GM21390 (cell line): ENCODE results near the gene ARHGAP26.

Source experiments
- ATAC-seq: cut with Tn5 transposase; IDR thresholded peaks from one replicate; pipeline ENCODE4 v1.9.1; 2021; ENCODE audit not compliant: unreplicated experiment

The ARHGAP26 gene

DNA sequence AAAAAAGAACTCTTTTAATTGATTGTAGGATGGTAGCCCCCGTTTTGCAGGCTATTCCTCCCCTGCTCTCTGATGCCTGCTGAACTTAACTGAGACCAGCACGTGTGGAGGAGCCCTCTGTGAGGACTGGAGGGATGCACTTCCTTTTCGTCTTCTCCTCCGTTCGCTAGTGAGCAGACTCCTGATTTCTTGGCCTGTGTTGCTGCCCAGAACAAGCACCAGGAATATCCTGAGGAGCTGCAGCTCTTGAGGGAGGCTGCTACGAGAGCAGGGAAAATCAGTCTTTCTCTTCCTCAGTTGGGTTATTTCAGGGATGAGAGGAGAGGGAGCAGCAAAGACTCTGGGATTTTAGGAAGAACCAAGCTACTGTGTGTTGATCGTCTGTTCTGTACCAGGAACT, 74.7 kb downstream of the ARHGAP26 start:
- no peak for ATAC-seq

DNA sequence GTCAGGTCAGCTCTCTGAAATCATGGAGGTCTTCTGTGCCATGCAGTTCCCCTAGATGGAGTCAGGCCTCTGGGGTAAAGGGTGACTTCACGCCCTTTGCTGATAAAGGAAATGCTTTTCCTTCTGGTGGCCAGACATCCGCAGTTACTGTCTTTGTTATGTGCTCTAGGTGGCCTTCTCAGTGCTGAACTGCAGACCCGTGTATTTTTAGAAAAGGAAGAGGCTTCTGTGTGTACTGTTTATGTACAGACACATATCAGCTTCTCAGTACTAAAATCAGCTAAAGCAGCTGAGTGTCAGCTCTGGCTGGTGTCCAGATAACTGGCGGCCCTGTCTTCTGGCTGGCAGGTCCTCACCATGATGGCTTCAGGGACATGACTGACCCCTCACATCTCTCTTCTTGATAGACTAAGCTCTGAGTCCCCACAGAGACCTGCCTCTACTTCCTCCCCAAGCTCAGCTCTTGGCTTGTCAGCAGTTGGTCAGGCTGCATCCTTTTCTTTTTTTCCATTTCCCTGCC, 75.3 kb downstream of the ARHGAP26 start:
- peak; percentile 60 for ATAC-seq

DNA sequence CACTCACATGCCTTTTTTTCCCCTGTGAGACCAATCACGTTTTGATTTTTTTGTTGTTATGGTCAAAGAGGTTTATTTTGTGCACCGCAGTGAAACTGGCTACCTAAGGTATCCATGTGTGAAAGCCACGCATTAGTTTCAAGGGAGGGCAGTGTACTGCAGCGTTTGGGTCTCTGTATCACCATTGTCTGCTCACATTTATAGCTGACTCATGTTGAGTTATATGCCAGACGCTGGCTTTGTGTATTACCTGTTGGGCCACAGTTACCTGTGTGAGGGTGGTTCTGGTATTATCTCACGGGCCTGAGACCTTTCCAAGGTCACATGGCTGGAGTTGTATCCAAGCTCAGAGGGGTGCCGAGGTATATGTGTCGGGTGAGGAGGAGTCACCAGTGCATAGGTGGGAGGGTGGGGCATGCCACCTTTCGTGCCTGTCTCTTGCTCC, 75.8 kb downstream of the ARHGAP26 start:
- peak; percentile 56 for ATAC-seq

DNA sequence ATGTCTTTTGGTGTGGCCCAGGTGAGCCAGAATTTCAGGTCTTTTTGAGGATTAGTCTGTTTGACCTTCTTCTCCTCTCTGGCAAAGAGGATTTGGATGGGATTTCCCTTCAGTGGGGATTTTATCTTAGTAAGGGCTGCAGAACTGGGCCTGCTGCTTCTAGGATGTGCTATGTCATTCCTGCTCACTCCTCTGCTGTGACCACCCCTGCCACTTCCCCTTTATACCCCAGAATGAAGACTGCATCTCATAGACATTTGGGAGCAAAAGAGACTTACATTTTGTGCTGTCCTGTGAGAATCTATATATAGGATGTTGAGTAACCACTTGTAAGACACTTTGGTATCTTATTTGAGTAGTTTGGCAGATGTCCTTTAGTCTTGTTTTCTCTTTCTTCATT, 76.2 kb downstream of the ARHGAP26 start:
- no peak for ATAC-seq

- ATAC-seq: no peak
Observed at GRCh38 chr5:142847898-142848790, 78.0 kb downstream of the ARHGAP26 start.

- ATAC-seq: no peak
Observed at GRCh38 chr5:142849466-142849865, 79.3 kb downstream of the ARHGAP26 start.

GRCh38 chr5:142849880-142850279, 79.7 kb downstream of the ARHGAP26 start:
- no peak for ATAC-seq

GRCh38 chr5:142851731-142852130, 81.6 kb downstream of the ARHGAP26 start:
- ATAC-seq: no peak

DNA sequence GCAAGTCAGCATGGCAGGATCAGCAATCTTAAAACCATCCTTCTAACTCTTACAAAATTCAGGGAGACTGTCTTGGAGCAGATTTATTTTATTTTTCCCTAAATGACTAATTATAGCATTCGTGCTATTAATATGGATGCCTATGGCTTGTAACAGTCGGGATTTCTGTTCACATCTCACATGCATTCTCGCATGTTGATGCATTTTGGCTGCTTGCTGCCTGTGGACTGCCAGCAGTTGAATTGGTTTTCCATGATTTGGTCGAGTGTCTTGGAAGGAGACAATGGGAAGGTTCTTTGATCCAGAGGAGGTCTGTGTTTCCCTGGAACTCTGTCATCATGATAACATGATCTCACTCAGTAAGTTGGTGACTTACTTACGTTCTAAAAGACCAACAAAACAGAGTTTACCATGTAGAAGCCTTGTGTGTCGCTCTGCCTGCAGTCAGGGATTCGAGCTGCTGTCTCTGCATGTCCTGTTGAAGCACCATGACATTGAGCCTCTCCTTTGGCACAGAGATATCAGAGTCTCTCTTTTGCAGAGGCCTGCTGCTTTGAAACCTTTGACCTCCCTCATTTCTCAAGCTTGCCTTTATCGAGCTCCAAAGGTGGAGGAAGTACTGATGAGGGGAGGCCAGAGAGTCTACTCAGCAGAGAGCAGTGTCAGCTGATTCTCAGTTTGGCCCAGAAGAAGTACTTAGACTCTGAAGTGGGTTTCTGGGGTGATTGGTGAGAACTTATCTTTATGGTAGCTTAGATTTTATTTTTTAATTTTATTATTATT, 82.4 kb downstream of the ARHGAP26 start:
- no peak for ATAC-seq

DNA sequence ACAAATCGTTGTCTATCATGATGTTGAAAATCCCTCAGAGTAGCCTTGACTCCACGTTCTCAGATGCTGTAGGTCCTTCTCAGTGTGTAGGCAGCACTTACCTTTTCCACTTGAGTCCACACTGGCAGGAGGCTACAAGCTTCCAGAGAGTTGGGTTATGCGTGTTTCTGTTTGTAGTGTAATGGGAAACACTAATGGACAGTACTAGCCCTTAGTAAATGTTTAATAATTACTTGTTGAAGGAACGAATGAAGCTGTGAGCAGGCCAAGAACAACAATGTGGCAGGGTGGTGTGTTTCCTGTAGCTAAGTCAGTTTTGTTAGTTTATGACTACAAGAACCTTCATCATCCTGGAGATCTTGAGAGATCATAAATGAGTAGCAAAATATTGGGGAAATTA, 83.5 kb downstream of the ARHGAP26 start:
- ATAC-seq: no peak

DNA sequence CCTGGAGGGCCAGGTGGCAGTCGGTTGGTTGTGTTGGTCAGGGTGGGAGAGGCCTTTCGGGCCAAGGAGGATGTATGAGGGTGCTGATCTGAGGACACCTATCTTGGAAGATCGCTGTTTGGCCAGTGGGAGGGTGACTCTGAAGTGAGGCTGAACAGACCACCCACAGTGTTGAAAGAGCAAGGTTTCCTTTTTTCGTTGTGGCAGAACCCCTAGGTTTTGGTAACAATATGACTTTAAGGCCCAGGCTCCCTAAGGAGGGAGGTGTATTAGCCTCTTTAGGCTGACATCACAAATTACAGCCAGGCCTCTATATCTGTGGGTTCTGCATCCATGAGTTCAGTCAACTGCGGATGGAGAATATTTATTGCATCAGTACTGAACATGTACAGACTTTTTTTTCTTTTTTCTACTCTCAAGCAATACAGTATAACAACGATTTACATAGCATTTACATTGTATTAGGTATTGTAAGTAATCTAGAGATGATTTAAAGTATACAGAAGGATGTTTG, 86.1 kb downstream of the ARHGAP26 start:
- no peak for ATAC-seq

- ATAC-seq: no peak
Observed at GRCh38 chr5:142857405-142857804, 87.2 kb downstream of the ARHGAP26 start.

DNA sequence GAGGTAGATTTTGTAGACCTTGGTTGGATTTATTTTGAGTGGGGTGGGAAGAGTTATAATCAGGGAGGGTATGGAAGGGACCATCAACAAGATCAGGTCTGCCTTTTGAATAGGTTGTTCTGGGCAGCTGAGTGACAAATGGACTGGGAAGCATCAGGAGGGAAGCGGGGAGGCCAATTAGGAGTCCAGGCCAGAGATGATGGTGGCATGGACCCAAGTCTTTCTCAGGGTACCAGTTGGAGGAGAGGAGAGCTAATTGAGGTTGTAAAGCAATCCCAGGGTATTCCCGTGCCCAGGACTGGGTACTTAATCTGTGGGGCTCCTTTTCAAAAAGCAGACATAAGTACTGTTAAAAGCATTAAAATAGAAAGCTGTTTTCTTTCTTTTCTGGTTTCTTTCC, 88.9 kb downstream of the ARHGAP26 start:
- no peak for ATAC-seq

DNA sequence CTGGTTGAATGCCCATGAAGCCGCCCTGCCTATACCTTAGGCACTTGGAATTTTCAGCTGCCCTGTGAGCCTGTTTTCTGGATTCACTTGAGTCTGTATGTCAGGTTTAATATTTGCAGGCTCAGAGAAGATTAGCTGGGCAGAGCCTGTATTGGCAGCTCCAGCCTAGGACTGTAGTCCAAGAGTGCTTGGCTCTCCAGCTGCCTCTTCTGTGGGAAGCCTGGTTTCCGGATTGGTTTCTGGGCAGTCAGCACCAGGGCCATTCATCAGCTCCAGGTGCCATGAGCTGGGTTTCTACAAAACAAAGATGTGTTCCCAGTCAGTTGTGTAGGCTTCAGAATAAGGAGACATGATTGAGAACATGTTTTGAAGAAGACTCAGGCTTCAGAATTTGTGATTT, 90.1 kb downstream of the ARHGAP26 start:
- no peak for ATAC-seq

DNA sequence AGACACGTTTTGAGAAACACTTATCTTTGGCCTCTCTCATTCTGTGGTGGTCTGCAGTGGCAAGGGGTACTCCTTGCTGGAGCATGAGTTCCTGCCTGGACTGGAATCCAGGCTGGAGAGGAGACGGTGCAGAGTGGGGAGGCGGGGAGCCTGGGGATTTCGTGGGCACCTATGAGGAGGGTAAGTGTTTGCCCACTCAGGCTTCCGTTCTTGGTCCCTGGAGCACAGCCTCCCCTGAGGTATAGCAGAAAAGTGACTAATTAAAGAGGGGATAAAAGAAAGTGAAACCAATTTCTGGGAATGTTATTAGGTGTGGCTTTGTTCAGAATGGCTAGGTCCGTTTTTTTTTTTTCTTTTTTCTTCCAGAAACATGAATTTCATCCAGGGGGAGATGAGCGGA, 90.8 kb downstream of the ARHGAP26 start:
- no peak for ATAC-seq

GRCh38 chr5:142862594-142862993, 92.4 kb downstream of the ARHGAP26 start:
- no peak for ATAC-seq

DNA sequence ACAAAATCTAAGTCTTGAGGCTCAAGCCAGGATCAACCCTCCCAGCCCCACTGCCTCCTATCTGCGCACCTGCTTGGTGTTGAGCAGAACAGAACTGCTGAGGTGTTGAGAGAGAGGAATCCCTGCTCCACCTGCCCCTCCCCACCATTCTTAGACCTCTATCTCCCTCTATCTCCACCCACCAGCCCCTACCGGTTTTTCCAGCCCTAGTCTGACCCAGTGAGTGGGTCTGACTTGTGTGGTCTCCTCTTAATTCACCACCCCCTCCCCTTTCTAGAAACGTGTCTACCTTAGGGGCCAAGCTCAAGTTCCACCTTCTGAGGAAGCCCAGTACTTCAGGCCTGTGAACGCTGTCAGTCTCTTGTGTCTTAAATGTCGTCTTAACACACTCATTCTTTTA, 93.7 kb downstream of the ARHGAP26 start:
- no peak for ATAC-seq

GRCh38 chr5:142864290-142865260, 94.4 kb downstream of the ARHGAP26 start:
- no peak for ATAC-seq

DNA sequence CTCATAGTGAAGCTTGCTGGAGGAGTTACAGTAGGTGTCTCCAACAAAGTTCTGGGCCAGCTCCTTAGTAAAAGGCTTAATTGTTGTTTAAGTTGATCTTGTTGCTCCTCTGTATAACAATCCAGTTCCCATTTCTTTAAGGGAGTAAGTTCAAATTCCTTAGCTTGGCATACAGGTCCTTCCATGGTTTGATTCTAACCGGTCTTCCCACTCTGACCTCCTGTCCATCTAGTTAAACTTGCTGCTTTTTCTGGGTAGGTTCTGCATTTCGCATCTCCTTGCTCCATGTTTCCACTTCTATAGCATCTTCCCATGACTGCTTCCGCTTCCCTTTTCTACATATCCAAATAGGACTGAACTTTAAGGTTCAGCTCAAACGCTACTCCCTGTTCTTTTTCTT, 95.5 kb downstream of the ARHGAP26 start:
- no peak for ATAC-seq

GRCh38 chr5:142866563-142867275, 96.5 kb downstream of the ARHGAP26 start:
- peak; percentile 82 for ATAC-seq
